Activated naive CD4-positive, alpha-beta T cell (primary cell): ENCODE measurements around the gene SAT1.

Experiments used
- DNase-seq, 4 experiments: peaks; one replicate each; lab custom pipeline; 2025; lab: John Stamatoyannopoulos, UW

Gene SAT1

GRCh38 chrX:23776363-23776762 is 6.6 kb upstream of the SAT1 start:
- DNase-seq: no peak

- no peak for DNase-seq
Observed at GRCh38 chrX:23779025-23779424, 3.9 kb upstream of the SAT1 start.

DNA sequence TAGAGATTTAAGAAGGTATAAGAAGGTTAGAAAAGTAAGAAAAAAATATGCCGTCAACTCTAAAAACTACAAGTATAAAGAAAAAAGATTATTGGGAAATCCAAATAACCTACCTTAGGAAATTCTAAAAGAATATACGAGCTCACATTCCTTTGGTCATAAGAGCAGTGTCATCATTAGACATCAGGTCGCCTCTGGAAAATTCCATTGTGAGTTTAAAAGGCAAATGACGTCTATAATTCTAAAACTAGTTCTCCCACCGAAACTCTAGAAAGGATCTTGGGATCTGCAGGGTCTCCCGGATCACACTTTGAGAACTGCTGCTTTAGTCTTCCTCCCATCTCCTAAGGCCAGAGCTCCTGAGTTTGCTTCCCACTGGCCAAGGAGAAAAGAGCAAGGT is 518 bp upstream of the SAT1 start:
- no peak for DNase-seq

DNA sequence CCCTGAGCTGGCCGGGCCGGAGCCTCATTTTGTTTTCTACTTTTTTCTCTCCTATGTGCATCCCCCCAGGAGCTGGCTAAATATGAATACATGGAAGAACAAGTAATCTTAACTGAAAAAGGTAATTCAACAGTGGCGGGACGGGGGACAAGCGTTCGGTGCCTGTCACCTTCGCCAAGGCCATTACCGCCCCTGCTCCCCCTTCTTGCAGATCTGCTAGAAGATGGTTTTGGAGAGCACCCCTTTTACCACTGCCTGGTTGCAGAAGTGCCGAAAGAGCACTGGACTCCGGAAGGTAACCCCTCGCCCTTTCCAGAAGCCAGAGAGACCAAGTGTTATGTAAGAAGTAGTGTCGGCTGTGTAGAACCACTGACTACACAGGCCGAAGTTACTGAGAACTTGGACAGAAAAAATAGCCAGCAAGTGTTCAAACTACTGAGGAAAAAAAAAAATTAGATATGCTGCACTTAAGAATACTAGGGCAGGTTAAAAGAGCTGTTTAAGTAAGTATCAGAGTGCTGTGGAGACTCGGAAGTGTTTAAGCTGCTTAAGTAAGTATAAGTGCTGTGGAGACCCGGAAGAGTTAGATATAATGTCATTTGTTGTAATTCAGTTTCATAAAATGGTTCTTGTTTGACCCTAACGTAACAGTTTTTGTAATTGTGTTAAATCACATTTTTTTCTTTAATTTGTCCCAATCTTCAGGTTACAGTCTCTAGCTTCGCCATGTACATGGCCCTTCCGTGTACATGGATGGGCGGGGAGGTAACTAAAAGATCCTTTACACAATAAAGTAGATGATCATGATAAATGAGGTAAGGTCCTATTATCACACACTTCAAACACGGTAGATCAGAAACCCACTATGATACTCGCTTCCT is 856 bp downstream of the SAT1 start:
- DNase-seq: no peak

GRCh38 chrX:23784470-23785331 is 1.7 kb downstream of the SAT1 start:
- no peak for DNase-seq

GRCh38 chrX:23785580-23785979 is 2.6 kb downstream of the SAT1 start:
- DNase-seq: no peak

GRCh38 chrX:23786268-23786815 is 3.4 kb downstream of the SAT1 start:
- DNase-seq: no peak

- no peak for DNase-seq
Observed at GRCh38 chrX:23787745-23788118, 4.8 kb downstream of the SAT1 start.

DNA sequence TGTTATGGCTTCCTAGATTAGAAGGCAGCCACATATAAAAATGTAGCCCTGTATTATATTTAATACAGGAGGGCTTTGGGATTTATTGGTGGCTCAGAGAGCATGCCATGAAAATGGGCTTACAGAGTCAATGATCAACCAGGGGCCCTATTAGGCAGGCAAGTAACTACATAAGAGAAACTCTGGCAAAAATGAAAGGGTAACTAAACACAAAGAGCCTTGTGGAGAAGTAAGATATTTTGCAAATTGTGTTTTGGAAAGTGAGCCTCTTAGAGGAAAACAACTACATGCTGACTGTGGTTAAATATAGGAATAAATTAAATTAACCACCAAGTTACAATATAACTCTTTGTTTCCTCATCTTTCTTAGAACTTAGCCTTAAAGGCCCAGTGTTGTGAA is 5.5 kb downstream of the SAT1 start:
- DNase-seq: no peak

- no peak for DNase-seq
Observed at GRCh38 chrX:23788946-23789345, 6.0 kb downstream of the SAT1 start.

DNA sequence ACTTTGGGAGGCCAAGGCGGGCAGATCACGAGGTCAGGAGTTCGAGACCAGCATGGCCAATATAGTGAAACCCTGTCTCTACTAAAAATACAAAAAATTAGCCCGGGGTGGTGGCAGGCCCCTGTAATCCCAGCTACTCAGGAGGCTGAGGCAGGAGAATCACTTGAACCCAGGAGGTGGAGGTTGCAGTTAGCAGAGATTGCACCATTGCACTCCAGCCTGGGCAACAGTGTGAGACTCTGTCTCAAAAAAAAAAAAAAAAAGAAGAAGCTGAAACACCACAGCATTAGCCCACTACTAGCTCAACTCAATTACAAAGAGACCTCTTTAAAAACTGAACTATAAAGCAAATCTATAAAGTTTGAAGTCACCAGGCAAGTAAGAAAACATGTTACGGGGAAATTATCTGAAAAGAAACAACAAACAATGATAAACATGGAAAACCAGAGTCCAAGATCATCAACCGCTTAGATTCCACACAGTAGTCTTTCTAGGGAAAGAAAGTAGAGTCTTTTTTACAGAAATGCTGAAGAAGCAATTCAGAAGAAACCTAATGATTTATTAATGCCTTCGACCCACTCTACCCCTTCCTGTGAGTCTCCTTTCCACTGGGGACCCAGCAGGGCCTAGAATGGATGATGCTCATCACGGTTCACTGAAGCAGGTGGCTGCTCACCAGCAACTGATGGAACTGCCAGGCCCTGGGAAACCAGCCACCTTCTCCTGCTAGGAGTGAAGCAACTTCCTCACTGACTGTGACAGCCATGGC is 6.6 kb downstream of the SAT1 start:
- DNase-seq: no peak

DNA sequence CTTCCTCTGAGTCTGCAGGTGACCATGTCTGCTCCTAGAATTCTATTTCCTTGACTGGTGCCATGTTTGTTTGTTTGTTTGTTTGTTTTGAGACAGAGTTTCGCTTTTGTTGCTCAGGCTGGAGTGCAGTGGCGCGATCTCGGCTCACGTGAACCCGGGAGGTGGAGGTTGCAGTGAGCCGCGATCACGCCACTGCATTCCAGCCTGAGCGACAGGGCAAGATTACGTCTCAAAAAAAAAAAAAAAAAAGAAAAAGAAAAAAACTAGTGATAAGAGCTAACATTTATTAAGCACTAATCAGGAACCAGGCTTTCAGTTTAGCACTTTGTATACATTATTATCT is 7.2 kb downstream of the SAT1 start:
- no peak for DNase-seq

DNA sequence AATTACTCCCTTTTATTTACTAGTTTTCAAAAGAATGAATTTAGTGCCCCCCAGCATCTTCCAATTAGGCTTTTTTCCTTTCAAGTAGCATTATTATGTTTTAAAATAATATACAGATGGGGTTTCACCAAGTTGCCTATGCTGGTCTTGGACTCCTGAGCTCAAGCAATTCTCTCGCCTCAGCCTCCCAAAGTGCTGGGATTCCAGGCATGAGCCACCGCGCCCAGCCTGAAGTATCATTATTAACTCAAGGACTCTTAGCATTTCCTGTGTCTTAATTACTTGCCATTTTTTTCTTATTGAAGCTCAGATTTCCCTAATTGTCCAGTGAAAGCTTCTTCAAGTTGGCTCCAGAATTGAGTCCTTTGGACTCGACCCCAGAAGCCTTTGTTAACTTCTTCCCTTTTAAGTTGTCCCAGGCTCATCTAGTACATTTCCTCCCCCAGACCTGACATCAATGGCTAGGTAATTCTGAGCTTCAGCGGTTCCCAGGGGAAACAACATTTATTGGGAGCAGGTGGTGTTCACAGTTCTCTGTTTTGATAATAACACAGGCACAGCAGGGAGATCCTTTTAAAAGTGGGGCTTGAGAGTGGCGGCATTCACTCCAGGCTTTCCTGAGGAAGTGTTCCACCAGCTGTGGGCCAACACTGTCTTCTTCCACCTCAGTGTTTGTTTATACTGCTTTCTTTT is 10.0 kb downstream of the SAT1 start:
- DNase-seq: no peak

GRCh38 chrX:23795221-23795620 is 12.2 kb downstream of the SAT1 start:
- DNase-seq: no peak

DNA sequence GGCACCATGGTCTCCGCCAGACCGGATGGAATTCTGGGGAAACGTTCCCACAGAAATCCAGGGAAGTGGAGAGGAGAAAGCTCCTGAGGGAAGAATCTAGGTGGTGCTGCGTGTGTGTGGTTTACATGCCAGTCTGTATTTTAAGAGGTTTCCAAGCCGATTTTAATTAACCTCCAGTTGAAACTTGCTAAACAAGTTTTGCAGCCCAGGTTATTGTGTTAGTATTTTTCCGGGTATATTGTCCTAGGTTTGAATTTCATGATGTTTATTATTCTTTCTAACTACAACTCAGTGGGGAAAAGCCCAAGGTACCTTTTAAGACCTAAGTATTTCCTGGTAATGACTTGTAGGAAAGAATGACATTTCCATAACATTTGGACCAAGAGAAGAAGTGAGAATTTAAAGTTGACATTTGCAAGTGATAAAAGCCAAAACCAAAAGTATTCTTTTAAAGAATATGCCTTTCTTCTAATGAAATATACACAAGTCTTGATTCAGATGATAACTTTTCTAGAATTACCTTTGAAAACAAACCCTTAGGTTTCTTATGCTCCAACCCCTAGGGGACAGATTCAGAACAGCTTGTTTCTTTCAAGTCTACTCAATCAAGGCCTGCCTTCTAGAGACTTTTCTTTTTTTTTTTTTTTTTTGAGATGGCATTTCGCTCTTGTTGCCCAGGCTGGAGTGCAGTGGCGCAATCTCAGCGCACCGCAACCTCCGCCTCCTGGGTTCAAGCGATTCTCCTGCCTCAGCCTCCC is 14.6 kb downstream of the SAT1 start:
- no peak for DNase-seq

- DNase-seq: no peak
Observed at GRCh38 chrX:23799469-23800065, 16.6 kb downstream of the SAT1 start.

GRCh38 chrX:23802431-23802830 is 19.5 kb downstream of the SAT1 start:
- no peak for DNase-seq

DNA sequence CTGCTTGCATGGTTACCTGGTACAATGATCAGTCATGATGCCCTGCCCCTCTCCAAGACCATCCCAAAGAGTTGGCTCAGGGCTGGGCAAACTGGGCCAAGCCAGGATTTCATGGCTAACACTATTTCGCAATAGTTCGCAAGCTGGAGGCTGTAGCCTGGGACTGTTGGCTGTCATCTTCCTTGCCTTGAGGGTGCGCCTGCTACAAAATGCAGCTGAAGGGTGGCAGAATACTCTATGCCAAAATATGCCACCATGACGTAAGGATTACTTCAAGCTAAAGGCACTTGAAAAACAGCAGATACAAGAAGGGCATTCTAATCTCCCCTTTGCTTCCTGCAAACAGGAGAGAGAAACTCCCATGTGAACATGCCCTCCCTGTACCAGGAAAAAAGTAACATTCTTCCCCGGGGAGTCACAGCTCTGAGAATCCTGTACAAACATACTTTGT is 21.0 kb downstream of the SAT1 start:
- no peak for DNase-seq

DNA sequence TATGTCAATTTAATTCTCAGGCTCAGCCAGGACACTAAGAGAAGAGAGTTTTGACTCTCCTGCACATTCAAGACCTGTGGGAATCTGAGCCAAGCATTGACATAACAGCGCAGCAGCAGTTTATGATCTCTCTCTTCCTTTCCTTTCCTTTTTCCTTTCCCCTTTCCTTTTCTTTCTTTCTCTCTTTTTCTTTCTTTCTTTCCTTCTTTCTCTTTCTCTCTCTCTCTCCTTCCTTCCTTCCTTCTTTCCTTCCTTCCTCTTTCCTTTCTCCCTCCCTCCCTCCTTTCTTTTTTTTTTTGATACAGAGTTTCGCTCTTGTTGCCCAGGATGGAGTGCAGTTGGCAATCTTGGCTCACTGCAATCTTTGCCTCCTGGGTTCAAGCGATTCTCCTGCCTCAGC is 21.6 kb downstream of the SAT1 start:
- no peak for DNase-seq

- no peak for DNase-seq
Observed at GRCh38 chrX:23805389-23805788, 22.4 kb downstream of the SAT1 start.
